ENCODE measurements around the gene UBE2J1.
A peak's percentile ranks its signal among the peaks of the same experiment; 100 is the strongest.

UBE2J1 gene

GRCh38 chr6:89368999-89369398, 16.5 kb upstream of the UBE2J1 start:
- DNase-seq (ENCODE audit: low spot score) = no peak
- in situ Hi-C loops (cut with MboI; ENCODE audit: low pct_unique_long_range_greater_than_20kb, low sequenced_read_pairs, unreplicated experiment) = no loop called here

GRCh38 chr6:89368107-89368506, 15.6 kb upstream of the UBE2J1 start:
- DNase-seq (ENCODE audit: low spot score) = no peak
- in situ Hi-C loops (cut with MboI; ENCODE audit: low pct_unique_long_range_greater_than_20kb, low sequenced_read_pairs, unreplicated experiment) = no loop called here
- peak; percentile 83 for TF ChIP-seq CTCF (IDR thresholded peaks at IDR 0.05; ENCODE audit: extremely low read depth, insufficient read depth, missing control alignments)

More at GRCh38 chr6:89368999-89369398, 16.5 kb upstream of the UBE2J1 start:
- TF ChIP-seq CTCF (IDR thresholded peaks at IDR 0.05; ENCODE audit: extremely low read depth, insufficient read depth, missing control alignments) = peak; percentile 26

- DNase-seq (ENCODE audit: low spot score) = no peak
- no peak for TF ChIP-seq CTCF (IDR thresholded peaks at IDR 0.05; ENCODE audit: extremely low read depth, insufficient read depth, missing control alignments)
- in situ Hi-C loops (cut with MboI; ENCODE audit: low pct_unique_long_range_greater_than_20kb, low sequenced_read_pairs, unreplicated experiment) = no loop called here
Measured at GRCh38 chr6:89364586-89364985, 12.1 kb upstream of the UBE2J1 start.

- no peak for DNase-seq (ENCODE audit: low spot score)
- in situ Hi-C loops (cut with MboI; ENCODE audit: low pct_unique_long_range_greater_than_20kb, low sequenced_read_pairs, unreplicated experiment) = no loop called here
- no peak for TF ChIP-seq CTCF (IDR thresholded peaks at IDR 0.05; ENCODE audit: extremely low read depth, insufficient read depth, missing control alignments)
Measured at GRCh38 chr6:89361171-89361570, 8.6 kb upstream of the UBE2J1 start.

GRCh38 chr6:89360415-89360999, 8.0 kb upstream of the UBE2J1 start:
- in situ Hi-C loops (cut with MboI; ENCODE audit: low pct_unique_long_range_greater_than_20kb, low sequenced_read_pairs, unreplicated experiment) = no loop called here
- no peak for TF ChIP-seq CTCF (IDR thresholded peaks at IDR 0.05; ENCODE audit: extremely low read depth, insufficient read depth, missing control alignments)
- peak; percentile 50 for DNase-seq (ENCODE audit: low spot score)

GRCh38 chr6:89359561-89359960, 7.0 kb upstream of the UBE2J1 start:
- TF ChIP-seq CTCF (IDR thresholded peaks at IDR 0.05; ENCODE audit: extremely low read depth, insufficient read depth, missing control alignments) = no peak
- DNase-seq (ENCODE audit: low spot score) = no peak
- in situ Hi-C loops (cut with MboI; ENCODE audit: low pct_unique_long_range_greater_than_20kb, low sequenced_read_pairs, unreplicated experiment) = no loop called here
